Stimulated activated CD8-positive, alpha-beta memory T cell treated with anti-CD3 and anti-CD28 coated beads, Interleukin-15, amount 100 ng/mL, for 1 hour (primary cell): ENCODE results near the gene KIF1B.
A peak's percentile ranks its signal among the peaks of the same experiment; 100 is the strongest.

ENCODE experiments used
- DNase-seq: peaks from one replicate; pipeline ENCODE4 v3.0.0-alpha.2; 2020; ENCODE audit warnings: low read depth

KIF1B gene

DNA sequence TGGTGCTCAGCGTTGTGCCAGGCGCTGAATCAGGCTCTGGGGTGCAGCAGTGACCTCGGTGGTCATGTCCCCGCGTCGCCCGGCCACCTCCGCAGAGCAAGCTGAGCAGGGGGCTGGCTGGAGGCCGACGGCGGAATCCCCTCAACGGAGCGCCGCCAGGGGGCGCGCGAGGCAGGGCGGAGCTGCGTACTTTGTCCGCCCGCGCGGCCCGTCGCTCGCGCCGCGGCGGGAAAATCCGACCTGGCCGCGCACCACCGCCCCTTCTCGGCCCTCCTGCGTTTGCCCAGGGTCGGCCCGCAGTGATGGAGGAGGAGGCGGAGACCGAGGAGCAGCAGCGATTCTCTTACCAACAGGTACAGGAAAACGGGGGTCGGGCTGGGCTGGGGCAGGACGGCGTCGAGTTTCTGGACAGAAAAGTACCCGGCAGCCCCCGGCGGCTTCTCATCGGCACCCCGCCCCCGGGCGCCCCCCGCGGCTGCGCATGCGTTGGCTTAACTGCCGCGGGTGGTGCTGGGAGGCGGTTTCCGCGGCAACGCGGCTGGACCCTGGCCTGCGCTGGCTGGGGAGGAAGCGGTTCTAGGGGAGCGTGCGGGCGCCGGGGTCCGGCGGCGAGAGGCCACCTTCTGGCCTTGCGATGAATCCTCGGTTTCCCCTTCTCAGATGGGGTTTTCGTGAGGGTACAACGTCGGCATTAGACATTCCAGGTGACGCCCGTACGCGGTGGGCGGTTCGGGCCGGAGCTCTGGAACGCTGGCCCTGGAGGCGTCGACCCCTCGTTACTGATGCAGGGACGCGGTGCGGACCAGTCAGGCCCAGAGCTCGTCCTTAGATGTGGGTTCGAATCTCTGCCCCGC lies 220.1 kb downstream of the KIF1B start, which contains the start of gene CENPS:
TSS of gene CENPS (plus strand) at position 218 of the 854 bp plus-strand sequence. CDS start at position 303, 85 bp downstream.
- DNase-seq, result peak; percentile 85
